ENCODE measurements around the gene OIT3.

OIT3 gene

DNA sequence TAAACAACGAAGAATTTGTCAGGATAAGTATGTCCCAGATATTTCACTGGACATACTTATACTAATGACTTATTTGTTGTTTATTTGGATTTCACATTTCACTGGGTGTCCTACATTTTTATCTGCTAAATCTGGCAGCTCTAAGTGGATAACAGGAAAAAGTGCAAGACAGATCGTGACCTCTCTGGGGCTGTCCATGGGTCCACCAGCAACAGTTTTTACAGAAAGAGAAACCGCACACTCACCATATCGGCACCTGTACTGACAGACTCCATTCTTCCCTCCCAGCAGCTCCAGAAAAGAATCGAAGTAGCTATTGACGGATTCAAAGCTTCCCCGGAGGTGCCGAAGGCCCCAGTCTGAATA is 60.7 kb downstream of the OIT3 start:
- no peak for DNase-seq

DNA sequence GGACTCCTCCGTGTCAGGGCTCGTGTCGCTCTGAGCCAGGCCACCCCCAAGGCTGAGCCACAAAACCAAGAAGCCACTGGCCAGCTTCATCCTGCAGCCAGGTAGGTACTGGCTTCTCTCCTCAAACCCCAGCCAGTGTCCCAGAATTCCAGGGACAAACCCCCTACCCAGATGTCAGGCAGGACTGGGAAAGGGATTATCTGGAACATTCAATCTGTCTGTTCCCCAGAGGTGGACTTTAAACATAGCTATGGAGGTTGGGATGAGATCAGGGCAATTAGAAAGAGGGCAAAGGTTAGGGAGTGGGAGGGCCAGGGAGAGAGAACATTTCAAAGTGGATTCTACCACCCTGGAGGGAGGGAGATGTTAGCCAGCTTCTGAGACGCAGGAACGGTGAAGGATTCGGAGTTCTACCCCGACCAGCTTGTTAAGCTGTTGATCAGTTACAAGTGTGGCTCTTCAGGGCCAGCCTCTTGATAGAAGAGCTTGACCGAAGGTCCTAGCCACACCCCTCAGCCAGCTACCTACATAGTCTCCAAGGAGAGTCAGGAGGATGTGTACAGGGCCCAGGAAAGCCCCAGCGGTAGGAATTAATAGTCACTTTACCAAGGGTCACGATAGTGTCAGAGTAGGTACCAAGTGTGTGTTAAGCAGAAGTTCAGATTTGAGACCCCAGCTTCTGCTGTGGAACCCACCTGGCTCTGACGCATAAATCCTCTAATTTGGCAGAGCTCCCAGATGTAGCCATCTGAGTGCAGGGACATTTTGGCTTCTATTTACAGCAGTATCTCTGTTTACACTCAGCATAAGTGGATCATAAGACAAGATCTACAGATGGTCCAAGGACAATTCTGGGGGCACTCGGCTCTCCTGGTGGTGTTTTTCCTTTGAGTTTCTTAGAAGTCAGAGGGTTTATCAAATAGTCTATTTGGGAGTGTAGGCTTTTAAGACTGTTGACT is 61.3 kb downstream of the OIT3 start, which contains the start of gene PLA2G12B:
Gene PLA2G12B (minus strand): TSS at position 211 of the 959 bp plus-strand sequence. CDS start 121 bp downstream, at position 90.
- DNase-seq = peak; percentile 97

DNA sequence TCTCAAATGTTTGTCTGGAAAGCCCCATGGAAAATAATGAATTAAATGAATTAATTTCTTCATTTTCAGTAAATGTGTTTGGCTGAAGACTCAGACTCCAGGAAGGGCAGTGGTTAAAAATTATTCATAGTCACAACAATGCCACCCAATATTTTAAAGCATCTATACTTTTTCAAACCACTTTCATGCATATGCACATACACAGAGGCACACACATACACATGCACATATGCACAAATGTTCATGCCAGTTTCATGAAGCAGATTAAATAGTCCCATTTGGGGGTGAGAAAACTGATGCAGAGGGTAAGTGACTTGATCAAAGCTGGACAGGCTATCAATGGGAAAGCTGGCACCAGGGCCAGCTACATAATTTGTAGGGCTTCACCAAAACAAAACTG is 62.5 kb downstream of the OIT3 start:
- no peak for DNase-seq

DNA sequence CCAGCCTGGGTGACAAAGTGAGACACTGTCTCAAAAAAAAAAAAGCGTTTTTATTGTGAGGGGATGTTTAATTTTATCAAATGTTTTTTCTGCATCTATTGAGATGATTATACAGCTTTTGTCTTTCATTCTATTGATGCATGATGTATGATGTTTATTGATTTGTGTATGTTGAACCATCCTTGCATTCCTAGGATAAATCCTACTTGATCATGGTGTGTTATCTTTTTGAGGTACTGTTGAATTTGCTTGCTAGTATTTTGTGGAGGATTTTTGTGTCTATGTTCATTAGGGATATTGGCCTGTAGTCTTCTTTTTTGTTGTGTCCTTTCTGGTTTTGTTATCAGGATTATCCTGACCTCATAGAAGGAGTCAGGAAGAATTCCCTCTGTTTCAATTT is 83.3 kb downstream of the OIT3 start:
- no peak for DNase-seq

DNA sequence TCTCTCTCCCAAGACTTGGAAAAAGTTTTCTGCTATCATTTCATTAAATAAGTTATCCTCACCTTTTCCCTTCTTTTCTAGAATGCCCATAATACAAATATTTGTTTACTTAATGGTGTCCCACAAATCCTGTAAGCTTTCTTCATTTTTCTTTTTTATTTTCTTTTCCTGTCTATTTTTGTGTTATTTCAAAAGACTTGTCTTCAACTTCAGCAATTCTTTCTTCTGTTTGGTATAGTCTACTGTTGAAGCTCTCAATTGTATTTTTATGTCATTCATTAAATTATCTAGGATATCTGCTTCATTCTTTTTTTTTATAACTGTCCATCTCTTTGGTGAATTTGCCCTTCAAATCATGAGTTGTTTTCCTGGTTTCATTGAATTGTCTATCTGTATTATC is 86.2 kb downstream of the OIT3 start:
- DNase-seq = no peak

DNA sequence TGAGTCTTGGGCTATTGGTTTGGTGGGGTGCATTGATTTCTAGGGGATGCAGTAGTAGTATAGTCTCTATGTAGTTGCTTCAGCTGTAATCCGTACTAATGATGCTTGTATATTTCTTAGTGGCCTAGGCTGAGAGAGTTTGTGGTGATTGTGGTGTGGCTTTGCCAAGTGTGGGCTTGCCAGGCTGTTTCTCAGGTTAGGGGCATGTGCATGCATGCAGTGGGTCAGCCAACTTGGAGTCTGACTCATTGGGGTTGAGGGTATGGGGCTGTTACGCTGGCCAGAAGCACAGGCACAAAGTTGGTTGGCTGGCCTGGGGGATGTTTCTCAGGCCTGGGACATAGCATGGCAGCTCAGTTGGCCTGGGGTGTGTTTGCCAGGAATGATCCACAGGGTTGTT is 86.8 kb downstream of the OIT3 start:
- DNase-seq = no peak

DNA sequence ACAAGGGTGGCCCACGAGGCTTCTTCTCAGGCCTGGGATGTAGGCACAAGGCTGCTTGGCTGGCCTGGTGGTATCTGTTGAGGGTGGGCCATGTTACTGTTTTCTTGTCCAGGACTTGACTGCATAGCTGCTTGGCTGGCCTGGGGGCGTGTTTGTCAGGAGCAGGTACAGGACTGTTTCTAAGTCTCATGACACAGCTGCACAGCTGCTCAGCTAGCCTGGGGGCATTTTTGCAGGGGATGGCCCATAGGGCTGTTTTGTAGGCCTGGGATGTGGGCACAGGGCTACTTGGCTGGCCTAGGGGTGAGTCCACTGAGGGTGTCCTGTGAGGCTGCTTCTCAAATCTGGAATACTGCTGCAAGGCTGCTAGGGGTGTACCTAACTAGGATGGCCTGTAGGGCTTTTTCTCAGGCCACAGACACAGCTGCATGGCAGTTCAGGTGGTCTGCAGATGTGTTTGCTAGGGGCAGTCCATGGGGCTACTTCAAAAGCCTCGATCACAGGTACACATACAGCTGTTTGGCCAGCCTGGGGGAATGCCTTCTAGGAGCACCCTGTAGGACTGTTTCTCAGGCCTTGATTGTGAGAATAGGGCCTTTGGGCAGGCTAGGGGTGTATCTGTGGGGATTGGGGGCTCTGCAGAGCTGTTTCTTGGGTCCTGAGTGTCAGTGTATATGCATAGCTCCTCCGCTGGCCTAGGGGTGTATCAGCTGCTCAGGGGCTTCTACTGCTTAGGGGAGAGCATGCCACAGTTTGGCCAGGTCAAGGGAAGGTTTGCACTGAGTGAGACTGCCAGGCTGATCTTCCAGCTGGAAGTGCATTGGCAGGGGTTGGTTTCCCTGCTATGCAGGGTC is 87.7 kb downstream of the OIT3 start:
- no peak for DNase-seq

DNA sequence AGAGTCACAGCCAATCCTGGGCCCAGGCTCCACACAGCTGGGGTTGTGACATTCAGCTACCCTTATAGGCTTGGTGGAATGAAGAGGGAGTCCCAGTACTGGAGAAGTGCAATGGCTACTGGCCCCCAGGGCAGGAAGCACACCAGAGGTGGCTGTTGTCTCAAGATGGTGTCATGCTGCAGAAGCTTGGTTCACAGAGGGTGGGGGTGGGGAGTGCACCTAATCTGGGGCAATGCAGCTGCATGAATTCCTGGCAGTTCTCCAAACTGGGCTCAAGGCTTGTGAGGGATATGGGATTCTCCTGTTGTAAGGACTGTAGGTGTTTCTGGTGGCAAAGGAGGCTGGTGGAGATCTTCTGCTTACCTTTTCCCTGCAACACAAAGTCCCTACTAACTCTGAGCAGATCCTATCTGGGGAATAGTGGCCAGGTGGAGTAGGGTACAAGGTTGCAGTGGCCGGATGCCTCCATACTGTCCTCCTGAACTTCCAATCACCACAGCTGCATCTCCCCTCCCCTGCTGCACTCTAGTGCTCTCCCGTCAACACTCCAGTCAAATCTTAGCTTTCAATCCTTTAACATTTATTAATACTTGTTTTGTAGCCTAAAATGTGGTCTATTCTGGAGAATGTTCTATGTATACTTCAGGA is 88.5 kb downstream of the OIT3 start:
- peak; percentile 55 for DNase-seq

All from NCI-H82 (cell line).